HG03108 (cell line): ENCODE data around the gene CAMTA1.

ENCODE experiments used
- ATAC-seq: cut with Tn5 transposase; IDR thresholded peaks from one replicate; pipeline ENCODE4 v1.9.1; 2021; ENCODE audit warnings: moderate library complexity; ENCODE audit not compliant: unreplicated experiment

The CAMTA1 gene

DNA sequence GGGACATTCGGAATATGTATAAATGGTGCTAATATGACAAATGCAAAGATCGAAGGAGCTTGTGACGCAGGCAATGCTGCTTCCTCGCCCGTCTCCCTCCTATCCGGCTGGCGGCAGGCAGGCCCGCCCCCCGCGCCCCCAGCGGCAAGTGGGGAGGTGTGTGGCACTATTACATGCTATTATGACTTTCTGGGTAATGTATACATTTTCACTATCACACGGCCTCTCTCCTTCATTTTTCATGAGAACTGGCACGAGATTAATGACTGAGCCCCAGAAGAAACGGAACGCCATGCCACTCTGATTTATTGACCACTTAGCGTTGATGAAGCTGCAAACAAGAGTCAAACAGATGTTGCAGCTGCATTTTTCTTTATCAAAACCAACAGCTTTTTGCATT, 846.9 kb downstream of the CAMTA1 start:
- no peak for ATAC-seq

DNA sequence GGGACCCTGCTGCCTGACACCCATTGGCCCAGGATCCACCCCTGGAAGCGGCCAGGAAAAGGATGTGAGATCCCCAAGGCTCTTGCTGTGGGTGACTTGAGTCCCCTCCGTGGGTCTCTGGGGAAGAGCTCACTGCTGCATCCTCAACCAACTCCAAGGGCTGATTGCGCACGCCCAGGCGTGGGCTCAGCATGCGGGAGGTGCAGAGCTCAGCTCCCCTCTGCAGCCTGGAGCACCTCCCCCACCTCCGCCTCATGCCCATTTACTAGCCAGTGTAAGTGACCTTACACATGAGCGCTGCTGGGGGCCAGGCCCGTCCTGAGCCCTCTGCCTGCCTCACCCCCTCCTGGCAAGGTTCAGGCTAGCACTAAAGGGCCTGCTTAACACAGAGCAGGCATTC, 847.4 kb downstream of the CAMTA1 start:
- no peak for ATAC-seq

DNA sequence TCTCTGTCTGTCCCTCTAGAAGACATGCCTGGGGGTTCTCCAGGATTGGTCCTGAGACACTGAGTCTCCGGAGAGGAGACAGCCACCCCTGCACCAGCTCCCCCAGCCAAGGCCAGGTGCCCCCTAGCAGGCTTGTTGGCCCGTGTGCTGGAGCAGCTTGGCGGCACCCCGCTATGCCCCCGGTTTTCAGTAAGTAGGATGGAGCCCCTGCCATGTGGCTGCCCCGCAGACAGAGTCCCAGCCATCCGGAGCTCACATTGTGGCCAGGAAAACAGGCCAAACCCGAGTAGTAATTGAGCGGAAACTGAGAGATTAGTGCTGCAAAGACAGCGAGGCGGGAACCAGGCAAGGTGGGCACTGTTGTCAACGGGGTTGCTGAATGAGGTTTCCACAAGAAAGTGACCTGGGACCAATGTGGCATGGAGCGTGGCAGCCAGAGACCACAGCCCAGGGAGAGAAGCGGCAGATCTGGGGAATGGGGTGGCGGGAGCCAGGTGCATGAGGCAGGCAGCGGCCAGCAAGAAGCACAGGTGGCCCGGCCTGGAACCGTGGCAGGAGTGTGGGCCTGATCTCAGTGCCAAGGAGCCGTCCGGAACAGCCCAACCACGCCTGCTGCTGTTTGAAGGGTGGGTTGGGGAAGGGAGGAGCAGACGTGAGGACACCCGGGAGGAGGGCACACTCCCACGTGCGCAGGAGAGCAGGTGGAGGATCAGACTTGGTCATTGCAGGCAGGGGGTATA, 848.4 kb downstream of the CAMTA1 start:
- ATAC-seq: no peak

DNA sequence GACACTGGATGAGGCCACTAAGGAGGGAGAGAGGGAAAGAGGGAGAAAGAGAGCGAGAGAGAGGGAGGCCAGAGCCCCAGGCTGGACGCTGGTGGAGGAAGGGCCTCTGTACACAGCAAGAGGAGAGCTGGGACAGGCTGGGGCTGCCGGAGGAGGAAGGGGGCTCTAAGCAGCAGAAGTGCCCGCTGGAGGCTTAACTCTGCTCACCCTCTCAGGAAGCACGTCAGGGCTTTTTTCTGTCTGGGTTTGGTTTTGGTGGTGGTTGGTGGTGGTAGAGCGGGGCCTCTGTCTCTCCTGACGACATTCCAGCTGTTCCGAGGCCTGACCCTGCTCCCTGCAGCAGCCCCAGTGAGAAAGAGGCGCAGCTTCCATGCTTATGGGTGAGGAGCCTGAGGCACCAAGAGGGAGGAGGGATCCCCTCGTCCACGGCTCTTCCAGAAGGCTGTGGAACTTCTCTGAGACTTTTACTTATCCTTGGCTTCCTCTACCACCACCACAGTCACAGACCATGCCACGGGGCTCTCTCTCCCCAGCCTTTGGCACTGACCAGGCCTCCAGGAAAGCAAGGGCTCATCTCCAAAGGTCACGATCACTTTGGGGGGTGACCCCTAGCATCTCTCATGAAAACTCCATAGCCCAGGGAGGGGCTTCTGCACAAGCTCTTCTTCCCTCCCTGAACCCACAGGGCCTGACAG, 849.4 kb downstream of the CAMTA1 start:
- ATAC-seq: no peak

DNA sequence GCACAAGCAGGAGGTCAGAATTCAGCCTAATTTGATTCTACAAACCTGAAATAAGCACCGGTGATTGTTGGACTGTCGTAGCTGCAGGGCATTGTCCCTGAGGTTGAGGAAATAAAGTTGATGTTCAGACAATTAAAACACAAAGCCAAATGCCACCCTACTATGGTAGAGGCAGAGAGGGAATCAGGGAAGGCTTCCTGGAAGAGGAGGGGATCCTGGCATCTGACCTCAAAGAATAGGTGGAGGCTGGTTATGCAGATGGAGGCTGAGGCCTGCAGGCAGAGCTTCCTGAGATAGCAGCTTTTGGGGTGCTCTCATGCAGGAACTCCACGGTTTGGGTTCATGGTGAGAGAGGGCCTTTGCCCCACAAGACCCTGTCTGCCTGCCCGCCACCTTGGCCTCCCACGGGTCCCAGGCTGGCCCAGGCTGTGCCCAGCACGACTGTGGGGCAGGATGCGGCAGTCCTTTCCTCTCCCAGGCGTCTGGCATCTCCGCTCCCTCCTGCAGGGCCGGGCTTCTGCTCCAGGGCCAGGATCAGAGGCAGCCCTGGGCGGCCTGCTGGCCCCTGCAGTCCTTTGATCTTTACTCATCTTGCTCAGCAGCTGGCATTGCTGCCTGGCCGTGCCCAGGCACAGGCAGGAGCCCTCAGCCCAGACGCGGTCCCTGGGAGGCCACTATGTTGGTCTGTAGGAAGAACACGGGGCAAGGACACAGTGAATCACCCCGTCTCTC, 851.7 kb downstream of the CAMTA1 start:
- no peak for ATAC-seq

DNA sequence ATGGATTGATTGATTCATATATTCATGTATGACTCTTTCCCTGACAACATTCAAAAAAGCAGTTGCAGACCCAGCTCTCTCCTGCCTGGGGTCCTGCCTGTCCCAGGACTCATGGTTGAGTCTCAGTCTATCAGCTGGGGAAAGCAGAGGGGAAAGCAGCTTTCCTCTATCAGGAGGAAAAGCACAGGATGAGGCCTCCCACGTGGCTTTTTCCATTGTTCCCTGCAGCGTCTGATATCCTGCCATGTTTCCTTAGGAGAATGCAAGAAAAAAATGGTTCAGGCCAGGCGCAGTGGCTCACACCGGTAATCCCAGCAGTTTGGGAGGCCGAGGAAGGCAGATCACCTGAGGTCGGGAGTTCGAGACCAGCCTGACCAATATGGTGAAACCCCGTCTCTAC, 852.8 kb downstream of the CAMTA1 start:
- ATAC-seq: no peak

DNA sequence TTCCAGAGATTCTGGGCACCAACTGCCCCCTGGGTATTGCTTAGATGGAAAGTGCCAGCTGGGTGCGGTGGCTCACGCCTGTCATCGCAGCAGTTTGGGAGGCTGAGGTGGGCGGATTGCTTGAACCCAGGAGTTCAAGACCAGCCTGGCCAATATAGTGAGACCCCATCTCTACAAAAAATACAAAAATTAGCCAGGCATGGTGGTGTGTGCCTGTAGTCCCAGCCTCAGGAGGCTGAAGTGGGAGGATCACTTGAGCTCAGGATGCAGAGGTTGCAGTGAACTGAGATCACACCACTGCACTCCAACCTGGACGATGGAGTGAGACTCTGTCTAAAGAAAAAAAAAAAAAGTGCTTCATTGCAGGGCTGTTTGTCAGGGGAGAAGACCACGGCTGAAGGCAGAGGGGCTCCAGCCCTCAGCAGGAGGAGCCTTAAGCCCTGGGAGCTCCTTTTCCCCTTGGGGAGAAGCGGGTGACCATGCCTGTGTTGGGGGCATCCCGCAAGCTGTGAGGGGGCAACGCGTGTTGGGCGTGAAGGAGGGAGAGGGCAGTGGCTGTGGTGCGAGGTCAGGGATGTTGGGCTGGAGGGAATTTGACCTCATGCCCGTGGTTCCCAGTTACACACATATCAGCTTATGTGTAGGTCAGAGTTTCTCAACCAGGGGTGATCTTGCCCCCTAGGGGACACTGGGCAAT, 854.3 kb downstream of the CAMTA1 start:
- ATAC-seq: no peak

DNA sequence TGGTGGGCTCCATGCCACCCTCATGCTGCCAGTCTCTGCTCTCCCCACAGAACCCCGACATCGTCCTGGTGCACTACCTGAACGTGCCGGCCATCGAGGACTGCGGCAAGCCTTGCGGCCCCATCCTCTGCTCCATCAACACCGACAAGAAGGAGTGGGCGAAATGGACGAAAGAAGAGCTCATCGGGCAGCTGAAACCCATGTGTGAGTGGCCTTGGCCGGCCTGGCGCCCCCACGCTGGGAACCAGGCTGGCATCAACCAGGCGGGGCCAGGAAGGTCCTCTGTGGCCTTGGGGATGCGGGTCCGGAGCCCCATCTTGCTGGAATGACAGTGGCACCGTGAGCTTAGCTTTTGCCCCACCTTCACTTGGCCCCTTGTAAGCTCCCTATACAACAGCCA, 855.1 kb downstream of the CAMTA1 start:
- no peak for ATAC-seq

DNA sequence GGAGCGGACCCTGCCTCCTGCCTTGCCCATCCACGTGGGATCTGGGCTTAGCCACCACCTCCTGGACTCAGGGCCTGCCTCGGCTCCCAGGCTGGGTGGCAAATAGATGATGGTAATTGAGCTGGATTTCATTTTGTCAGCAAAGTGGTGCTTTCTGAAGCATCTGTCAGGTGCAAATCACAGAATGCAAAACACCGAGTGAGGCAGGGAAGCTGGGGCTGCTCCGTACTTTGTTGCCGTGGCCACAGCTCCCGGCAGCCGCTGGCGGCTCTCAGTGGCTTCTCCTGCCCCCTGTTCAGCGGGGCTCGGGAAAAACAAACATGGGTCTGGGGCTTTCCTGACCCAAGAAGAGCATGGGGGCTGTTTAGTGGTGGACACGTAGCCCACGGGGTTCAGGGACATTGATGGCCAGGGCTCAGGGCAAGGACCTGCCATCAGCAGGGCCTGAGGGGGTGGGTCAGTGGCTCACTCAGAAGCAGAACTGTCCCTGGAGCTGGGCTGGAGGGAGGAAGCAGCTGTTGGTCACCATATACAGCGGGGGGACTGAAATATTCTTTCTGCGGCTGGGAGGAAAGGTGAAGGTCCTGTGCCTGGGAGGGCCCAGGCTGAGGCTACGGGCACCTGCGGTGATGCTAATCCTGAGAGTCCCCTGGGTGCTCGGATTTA, 855.8 kb downstream of the CAMTA1 start:
- ATAC-seq: no peak

DNA sequence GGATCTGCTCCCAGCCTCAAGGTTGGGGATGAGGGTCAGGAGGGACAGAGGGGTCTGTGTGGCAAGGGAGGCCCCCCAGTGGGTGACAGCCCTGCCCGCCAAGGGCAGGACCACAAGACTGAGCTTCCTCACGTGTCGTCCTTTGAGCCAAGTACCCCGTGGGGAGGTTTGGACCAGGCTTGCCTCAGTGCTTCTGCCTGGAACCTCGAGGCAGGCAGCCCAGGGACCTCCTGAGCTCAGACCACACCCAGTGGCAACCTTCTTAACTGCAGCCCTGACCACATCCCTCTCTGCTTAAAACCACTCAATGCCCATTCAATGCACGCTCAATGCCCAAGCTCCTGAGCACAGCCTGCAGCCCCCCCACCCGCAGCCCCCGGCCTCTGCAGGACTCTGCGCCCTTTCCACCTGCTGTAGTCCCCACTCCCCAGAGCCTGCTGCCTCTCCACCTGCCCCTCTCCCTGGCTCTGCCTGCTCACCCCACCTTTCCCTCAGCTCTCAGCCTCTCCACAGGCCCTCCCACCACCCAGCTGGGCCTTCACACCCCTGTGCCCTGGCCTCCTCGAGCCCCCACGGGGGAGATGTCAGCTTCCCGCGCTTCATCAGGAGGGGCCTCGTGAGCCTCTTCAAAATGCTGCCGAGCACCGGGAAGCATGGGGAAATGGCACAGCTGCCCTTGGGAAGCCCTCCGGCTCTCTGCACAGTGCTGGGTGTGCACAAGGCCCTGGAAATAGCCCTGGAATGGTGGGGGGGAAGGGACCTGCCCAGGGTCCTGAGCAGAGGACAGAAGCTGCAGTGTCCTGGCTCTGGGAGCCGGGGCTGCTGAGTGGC, 856.5 kb downstream of the CAMTA1 start:
- ATAC-seq: no peak

DNA sequence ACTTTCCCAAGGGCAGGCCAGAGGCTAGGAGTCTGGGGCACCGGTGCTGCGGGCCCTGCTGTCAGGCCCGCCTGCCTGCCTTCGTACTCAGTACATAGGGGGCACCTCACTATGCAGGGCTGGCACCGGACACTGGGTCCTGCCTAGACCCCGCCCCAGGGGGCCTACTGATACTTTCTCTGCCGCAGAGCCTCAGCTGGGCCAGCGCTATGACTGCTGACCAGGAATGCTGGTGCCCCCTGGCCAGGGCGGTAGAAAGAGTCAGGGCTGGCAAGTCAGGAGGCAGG, 857.1 kb downstream of the CAMTA1 start:
- no peak for ATAC-seq

DNA sequence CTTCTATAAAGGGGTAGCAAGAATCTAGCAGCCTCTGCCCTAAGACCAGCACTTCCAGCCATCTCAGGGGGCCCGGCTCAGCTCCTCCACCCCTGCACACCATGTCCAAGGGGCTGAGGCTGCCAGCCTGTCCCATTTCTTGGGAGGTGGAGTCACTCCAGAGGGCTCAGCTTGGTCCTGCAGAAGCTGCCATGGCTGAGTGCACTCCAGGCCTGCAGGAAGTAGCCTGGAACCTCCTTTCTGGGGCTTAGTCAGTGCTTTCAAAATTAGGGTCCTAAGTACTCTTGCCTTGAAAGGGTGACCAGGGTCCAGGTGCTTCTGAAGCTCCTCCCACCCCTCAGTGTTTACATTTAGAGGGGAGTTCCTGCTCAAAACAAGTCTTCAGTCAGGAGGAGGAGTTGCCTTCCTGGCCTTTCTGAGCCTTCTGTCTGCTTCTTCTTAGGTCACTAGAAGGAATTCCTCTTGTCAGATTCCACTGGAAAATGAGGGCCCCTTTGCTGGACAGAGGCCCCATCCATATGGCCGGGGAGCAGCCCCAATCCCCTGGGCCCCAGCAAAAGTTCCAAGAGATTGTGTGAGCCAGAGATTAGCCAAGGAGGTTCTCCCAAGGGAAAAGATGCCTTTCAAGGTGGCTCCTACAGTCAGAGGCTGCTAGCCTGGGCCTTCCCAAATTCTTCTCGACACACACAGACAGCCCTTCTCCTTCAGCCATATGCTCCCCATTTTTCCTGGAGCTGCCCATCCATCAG, 857.7 kb downstream of the CAMTA1 start:
- no peak for ATAC-seq

DNA sequence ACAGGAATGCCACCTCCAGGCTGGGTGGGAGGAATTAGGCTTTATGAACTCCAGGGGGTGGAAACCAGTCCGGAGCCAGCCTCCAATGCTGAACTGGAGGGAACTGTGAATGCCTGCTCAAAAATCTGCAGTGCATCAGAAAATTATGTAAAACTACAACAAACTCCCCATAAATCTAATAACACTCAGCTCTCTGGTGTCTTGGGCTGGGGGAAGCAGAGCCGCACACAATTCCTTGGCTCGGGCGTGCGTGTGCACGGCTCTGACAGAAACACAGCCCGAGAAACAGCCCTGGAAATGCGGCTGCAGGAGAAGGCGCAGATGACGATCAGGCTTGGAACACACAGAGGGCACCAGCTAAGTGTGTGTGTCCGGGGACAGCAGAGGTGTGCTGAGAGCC, 858.3 kb downstream of the CAMTA1 start:
- no peak for ATAC-seq

DNA sequence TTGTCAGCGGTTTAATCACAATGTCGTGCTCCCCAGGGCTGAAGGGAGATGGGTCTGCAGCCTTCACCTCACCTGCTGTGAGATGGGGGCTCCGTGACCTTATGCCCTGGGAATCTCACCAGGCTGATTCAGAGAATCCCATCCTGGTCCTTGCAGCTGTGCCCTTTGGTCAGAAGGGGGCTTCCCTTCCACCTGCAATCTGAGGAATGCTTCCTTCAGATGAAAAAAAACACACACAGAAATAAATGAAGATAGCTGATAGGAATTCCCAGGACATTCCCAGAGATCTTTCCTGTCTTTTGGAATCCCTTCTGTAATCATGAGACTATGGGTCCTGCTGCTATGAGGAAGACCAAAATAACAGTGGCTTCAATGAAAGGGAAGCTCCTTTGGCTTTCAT, 858.8 kb downstream of the CAMTA1 start:
- ATAC-seq: no peak

DNA sequence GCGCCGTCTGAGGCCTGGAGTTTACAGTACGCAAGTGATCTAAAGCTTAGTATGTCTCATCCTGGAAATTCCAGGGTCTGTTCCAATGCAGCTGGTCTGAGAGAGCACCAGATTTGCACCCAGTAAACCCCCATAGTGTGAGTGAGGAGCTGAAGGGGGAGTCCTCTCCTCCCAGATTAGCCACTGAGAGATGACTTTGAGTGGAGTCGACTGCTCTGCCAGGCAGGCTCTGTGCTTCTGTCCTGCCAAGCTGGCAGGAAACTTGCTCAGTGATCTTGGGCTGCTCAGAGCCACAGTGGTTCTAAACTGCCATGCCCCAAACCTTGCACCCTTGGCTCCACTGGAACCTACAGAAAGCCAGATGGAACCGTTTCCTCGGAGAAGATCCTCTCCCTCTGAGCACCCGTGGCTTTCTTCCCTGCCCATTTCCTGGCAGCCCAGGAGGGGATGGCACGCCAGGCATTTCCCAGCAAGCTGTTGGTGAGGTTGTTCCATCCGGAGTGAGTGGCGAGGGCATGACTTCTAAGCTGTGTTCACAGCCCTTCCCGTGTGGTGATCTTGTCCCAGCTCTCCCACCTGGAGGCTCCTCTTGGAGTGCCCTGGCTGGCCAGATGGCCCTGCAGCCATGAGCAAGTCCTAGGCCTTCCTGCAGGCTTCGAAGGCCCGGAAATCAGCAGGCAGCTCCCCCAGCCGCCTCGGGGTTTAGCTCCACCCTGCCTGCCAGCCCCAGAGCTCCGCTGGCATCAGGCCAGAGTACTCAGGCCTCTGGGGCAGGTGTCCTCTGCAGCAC, 859.9 kb downstream of the CAMTA1 start:
- ATAC-seq: no peak

DNA sequence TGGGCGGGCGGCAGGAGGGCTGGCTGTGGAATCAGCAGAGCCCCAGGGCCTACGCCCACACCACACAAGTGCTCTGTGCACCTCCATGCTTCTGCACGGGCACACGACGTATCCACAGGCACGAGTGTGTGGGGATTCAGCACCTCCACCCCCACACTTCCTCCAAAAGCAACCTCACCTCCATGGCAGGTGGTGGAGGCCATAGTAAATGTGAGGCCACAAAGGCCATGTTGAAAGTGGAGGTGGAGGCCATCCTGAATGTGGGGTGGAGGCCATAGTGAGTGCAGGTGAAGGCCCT, 860.4 kb downstream of the CAMTA1 start:
- ATAC-seq: no peak

DNA sequence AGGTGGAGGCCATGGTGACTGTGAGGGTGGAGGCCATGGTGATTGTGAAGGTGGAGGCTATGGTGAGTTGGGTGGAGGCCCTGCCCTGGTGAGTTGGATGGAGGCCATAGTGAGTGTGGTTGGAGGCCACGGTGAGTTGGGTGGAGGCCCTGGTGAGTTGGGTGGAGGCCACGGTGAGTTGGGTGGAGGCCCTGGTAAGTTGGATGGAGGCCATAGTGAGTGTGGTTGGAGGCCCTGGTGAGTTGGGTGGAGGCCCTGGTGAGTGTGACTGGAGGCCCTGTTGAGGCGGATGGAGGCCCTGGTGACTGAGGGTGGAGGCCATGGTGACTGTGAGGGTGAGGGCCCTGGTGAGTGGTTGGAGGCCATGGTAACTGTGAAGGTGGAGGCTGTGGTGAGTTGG, 860.9 kb downstream of the CAMTA1 start:
- no peak for ATAC-seq

DNA sequence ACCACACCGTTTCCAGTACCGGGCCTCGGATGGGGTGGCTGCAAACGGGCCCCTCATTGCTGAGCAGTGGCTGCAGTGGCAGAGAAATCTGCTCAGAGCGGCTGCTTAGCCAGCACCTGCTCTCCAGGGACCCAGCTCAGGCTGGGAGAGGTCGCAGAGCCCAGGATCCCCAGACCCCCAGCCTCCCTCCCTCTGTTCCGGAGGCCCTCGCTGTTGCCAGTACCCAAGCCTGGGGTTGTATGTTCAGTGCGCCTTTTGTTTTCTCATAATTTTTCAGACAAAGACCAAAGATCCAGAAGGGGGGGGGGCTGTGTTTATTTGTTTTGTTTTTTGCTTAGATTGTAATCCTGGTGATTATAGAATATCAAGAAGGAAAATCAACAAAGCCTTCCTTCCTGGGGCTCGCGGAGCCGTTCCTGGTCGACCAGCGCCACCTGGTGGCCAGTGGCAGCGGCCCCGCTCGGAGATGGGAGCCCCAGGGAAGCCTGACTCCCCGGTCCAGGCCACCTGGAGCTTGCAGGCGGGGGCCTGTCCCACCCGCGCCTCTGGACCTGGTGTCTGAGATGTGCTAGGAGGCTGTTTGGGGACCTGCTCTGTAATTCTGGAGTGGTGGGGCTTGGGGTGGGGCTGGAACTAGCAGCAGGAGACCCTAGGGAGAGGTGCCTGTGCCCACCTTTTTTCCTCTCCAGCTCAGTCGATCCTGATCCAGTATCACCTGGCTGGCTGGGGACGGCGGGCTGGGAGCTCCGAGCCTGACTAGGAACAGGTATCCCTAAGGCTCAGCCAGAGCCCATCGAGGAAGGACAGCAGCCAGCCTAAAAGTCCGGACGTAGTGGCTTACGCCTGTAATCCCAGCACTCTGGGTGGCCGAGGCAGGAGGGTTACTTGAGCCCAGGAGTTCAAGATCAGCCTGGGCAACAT, 862.0 kb downstream of the CAMTA1 start:
- ATAC-seq: no peak
